Measurements from ENCODE around the gene SPECC1.

GRCh38 chr17:20125724-20126123 is 116.6 kb downstream of the SPECC1 start:
- TF ChIP-seq CTCF (IDR thresholded peaks at IDR 0.05) (no peak), POLR2A (IDR thresholded peaks at IDR 0.05) (no peak)
